Suprapubic skin (tissue), 4 donors: ENCODE measurements around the gene SIRT5. TPM values are rescaled to one million over a fixed set of nuclear protein-coding genes. Genes with fewer than 3 reads are reported as not detected.

ENCODE experiments used
- DNase-seq, 2 donors: peaks; one replicate each; pipeline ENCODE4 v3.0.0-alpha.2; 2019; ENCODE audit warnings: low spot score in 2 of 2
- H3K27ac ChIP-seq: fragments of 200-600 bp; sonication (generic); one replicate; pipeline ENCODE4 v1.5.1; 2019
- H3K27me3 ChIP-seq: fragments of 200-600 bp; sonication (generic); one replicate; pipeline ENCODE4 v1.5.1; 2019
- H3K36me3 ChIP-seq: fragments of 200-600 bp; sonication (generic); one replicate; pipeline ENCODE4 v1.5.1; 2019
- H3K4me1 ChIP-seq: fragments of 200-600 bp; sonication (generic); one replicate; pipeline ENCODE4 v1.5.1; 2019
- H3K4me3 ChIP-seq: fragments of 200-600 bp; sonication (generic); one replicate; pipeline ENCODE4 v1.5.1; 2019; ENCODE audit warnings: mild to moderate bottlenecking
- H3K9me3 ChIP-seq: fragments of 200-600 bp; sonication (generic); one replicate; pipeline ENCODE4 v1.5.1; 2019
- CTCF ChIP-seq, 2 donors: fragments of 200-600 bp in 1 of 2; fragments of 450-650 bp in 1 of 2; sonication (generic) in 1 of 2; IDR thresholded peaks; one replicate each; pipeline ENCODE4 v1.5.1; 2016 to 2019; ENCODE audit warnings: antibody characterized with exemption in 2 of 2, mild to moderate bottlenecking in 1 of 2, moderate library complexity in 1 of 2
- EP300 ChIP-seq: sonication (generic); formaldehyde crosslinking; IDR thresholded peaks from one replicate; pipeline ENCODE4 v1.6.1; 2017; ENCODE audit warnings: antibody characterized with exemption
- POLR2A ChIP-seq, 2 donors: fragments of 450-650 bp; IDR thresholded peaks; one replicate each; pipeline ENCODE4 v1.6.1; 2017; ENCODE audit warnings: antibody characterized with exemption in 2 of 2, mild to moderate bottlenecking in 2 of 2, moderate library complexity in 2 of 2
- POLR2AphosphoS5 ChIP-seq, 3 donors: sonication (generic); formaldehyde crosslinking; IDR thresholded peaks; one replicate each; pipeline ENCODE4 v1.6.1; 2017; ENCODE audit warnings: antibody characterized with exemption in 3 of 3
- WGBS: methylation state at CpG from one replicate; pipeline ENCODE4 v1.1.5; 2018; 5-methylcytosine and 5-hydroxymethylcytosine counted together
- total RNA-seq, 4 donors: library from RNA; depleted of rRNA; stranded (reverse); fragments of >200 nt; gene quantifications; one replicate each; pipeline ENCODE4 v1.1.0, GENCODE V29; 2016

SIRT5 gene
- 10 to 100 TPM in 2 of 4 donors, 1 to 10 TPM in 2; 5.7 to 17.8 (median 8.7) TPM for total RNA-seq

- H3K36me3 ChIP-seq, result no peaks in the 10 kb centered on the region
- TF ChIP-seq POLR2AphosphoS5 (IDR thresholded peaks at IDR 0.05), result peak in 1 of 3 donors; percentile 28
- peak in 1 of 2 donors; percentile 47 for TF ChIP-seq POLR2A (IDR thresholded peaks at IDR 0.05)
- TF ChIP-seq EP300, result no peak
- no peaks in the 10 kb centered on the region for H3K27me3 ChIP-seq
- under 1% methylated on average over 36 of the region's 52 CpGs for WGBS
- no peaks in the 10 kb centered on the region for H3K9me3 ChIP-seq
- H3K4me3 ChIP-seq, result peak within 1 kb of the TSS; percentile 74
- peak within 1 kb of the TSS; percentile 90 for H3K27ac ChIP-seq
- peaks cover 12% of the 10 kb centered on the region for H3K4me1 ChIP-seq
- DNase-seq, result peak; percentile 90
Measured at GRCh38 chr6:13574571-13575376, at the start of gene SIRT5. Gene SIRT5 (plus strand): TSS chr6:13574601. CDS start chr6:13584111, 9,510 bp downstream.

GRCh38 chr6:13524801-13525508 lies 49.4 kb upstream of the SIRT5 start:
- no peak overlapping the region for H3K27ac ChIP-seq
- WGBS, result 93% methylated on average over 12 of the region's 12 CpGs
- no peak for TF ChIP-seq EP300
- DNase-seq, result no peak
- peaks cover 12% of the 10 kb centered on the region for H3K4me1 ChIP-seq
- H3K9me3 ChIP-seq, result no peaks in the 10 kb centered on the region
- H3K36me3 ChIP-seq, result no peaks in the 10 kb centered on the region
- no peaks in the 10 kb centered on the region for H3K27me3 ChIP-seq
- no peak overlapping the region for H3K4me3 ChIP-seq

- Histone ChIP-seq H3K4me1 (peaks cover 12% of the 10 kb centered on the region), H3K27me3 (no peaks in the 10 kb centered on the region), H3K27ac (no peak overlapping the region), H3K4me3 (no peak overlapping the region), H3K36me3 (no peaks in the 10 kb centered on the region), H3K9me3 (no peaks in the 10 kb centered on the region)
- TF ChIP-seq POLR2A (IDR thresholded peaks at IDR 0.05), result no peak
- TF ChIP-seq CTCF (IDR thresholded peaks at IDR 0.05), result no peak
- no peak for TF ChIP-seq EP300
- TF ChIP-seq POLR2AphosphoS5 (IDR thresholded peaks at IDR 0.05), result no peak
- WGBS, result 78% methylated on average over 1 of the region's 1 CpG
- DNase-seq, result no peak
Measured at GRCh38 chr6:13526357-13526726, 48.1 kb upstream of the SIRT5 start.

- Histone ChIP-seq H3K27ac (peak overlapping the region; percentile 70), H3K4me1 (peaks cover 12% of the 10 kb centered on the region), H3K36me3 (no peaks in the 10 kb centered on the region), H3K27me3 (no peaks in the 10 kb centered on the region), H3K9me3 (no peaks in the 10 kb centered on the region), H3K4me3 (no peak overlapping the region)
- peak in 1 of 2 donors; percentile 70 for DNase-seq
- no peak for TF ChIP-seq CTCF (IDR thresholded peaks at IDR 0.05)
- no peak for TF ChIP-seq POLR2A (IDR thresholded peaks at IDR 0.05)
- no peak for TF ChIP-seq POLR2AphosphoS5 (IDR thresholded peaks at IDR 0.05)
- no peak for TF ChIP-seq EP300
- 63% methylated on average over 15 of the region's 17 CpGs for WGBS
Measured at GRCh38 chr6:13526727-13527670, 47.4 kb upstream of the SIRT5 start.

GRCh38 chr6:13527671-13528056 lies 46.7 kb upstream of the SIRT5 start:
- Histone ChIP-seq H3K4me3 (no peak overlapping the region), H3K36me3 (no peaks in the 10 kb centered on the region), H3K27me3 (no peaks in the 10 kb centered on the region), H3K9me3 (no peaks in the 10 kb centered on the region), H3K27ac (peak overlapping the region; percentile 70), H3K4me1 (peaks cover 12% of the 10 kb centered on the region)
- 87% methylated on average over 4 of the region's 4 CpGs for WGBS
- TF ChIP-seq CTCF (IDR thresholded peaks at IDR 0.05), result no peak
- no peak for TF ChIP-seq POLR2AphosphoS5 (IDR thresholded peaks at IDR 0.05)
- no peak for TF ChIP-seq EP300
- TF ChIP-seq POLR2A (IDR thresholded peaks at IDR 0.05), result no peak
- DNase-seq, result no peak
